ENCODE results near the gene C2CD2. TPM values are rescaled to one million over a fixed set of nuclear protein-coding genes. Genes with fewer than 3 reads are reported as not detected.

Gene C2CD2
- total RNA-seq, 1 donor from 2014 or later, result 23.8 TPM

- Histone ChIP-seq H3K4me1 (no peaks in the 10 kb centered on the region), H3K36me3 (peaks cover 86% of the 10 kb centered on the region), H3K27ac (no peak overlapping the region), H3K4me3 (no peak overlapping the region), H3K9me3 (no peaks in the 10 kb centered on the region), H3K27me3 (ENCODE audit: low read depth) (no peaks in the 10 kb centered on the region)
- intact Hi-C loops (cut with DNase I), result no loop called here
- no peak for DNase-seq
- TF ChIP-seq CTCF (IDR thresholded peaks at IDR 0.05), result no peak
- no peak for ATAC-seq
These were observed 39.5 kb downstream of the C2CD2 start for GRCh38 chr21:41914358-41914757.

- intact Hi-C loops (cut with DNase I), result no loop called here
- no peaks in the 10 kb centered on the region for H3K27me3 ChIP-seq (ENCODE audit: low read depth)
- H3K9me3 ChIP-seq, result no peaks in the 10 kb centered on the region
- no peak overlapping the region for H3K27ac ChIP-seq
- H3K4me3 ChIP-seq, result no peak overlapping the region
- ATAC-seq (no peak), DNase-seq (no peak)
- peaks cover 92% of the 10 kb centered on the region for H3K36me3 ChIP-seq
- no peaks in the 10 kb centered on the region for H3K4me1 ChIP-seq
- TF ChIP-seq CTCF (IDR thresholded peaks at IDR 0.05), result no peak
These were observed 40.6 kb downstream of the C2CD2 start for GRCh38 chr21:41913230-41913629.

GRCh38 chr21:41908829-41909228 is 45.0 kb downstream of the C2CD2 start:
- TF ChIP-seq CTCF (IDR thresholded peaks at IDR 0.05), result no peak
- DNase-seq (no peak), ATAC-seq (no peak)
- Histone ChIP-seq H3K4me1 (no peaks in the 10 kb centered on the region), H3K4me3 (no peak overlapping the region), H3K9me3 (no peaks in the 10 kb centered on the region), H3K27ac (no peak overlapping the region), H3K36me3 (peaks cover 86% of the 10 kb centered on the region), H3K27me3 (ENCODE audit: low read depth) (no peaks in the 10 kb centered on the region)
- intact Hi-C loops (cut with DNase I), result no loop called here

GRCh38 chr21:41907496-41908258 is 46.1 kb downstream of the C2CD2 start:
- TF ChIP-seq CTCF (IDR thresholded peaks at IDR 0.05), result no peak
- no peak for DNase-seq
- Histone ChIP-seq H3K27ac (no peak overlapping the region), H3K27me3 (ENCODE audit: low read depth) (no peaks in the 10 kb centered on the region), H3K36me3 (peaks cover 79% of the 10 kb centered on the region), H3K4me3 (no peak overlapping the region), H3K4me1 (no peaks in the 10 kb centered on the region), H3K9me3 (no peaks in the 10 kb centered on the region)
- intact Hi-C loops (cut with DNase I), result no loop called here
- no peak for ATAC-seq

GRCh38 chr21:41906770-41907169 is 47.0 kb downstream of the C2CD2 start:
- Histone ChIP-seq H3K4me1 (no peaks in the 10 kb centered on the region), H3K4me3 (no peak overlapping the region), H3K27ac (no peak overlapping the region), H3K27me3 (ENCODE audit: low read depth) (no peaks in the 10 kb centered on the region), H3K9me3 (no peaks in the 10 kb centered on the region), H3K36me3 (peaks cover 77% of the 10 kb centered on the region)
- ATAC-seq (no peak), DNase-seq (no peak)
- TF ChIP-seq CTCF (IDR thresholded peaks at IDR 0.05), result no peak
- intact Hi-C loops (cut with DNase I), result no loop called here
